Stimulated activated CD4-positive, alpha-beta T cell treated with anti-CD3 and anti-CD28 coated beads, Interleukin-4, amount 100 ng/mL, for 1 hour (primary cell): ENCODE results near the gene GFOD2.

Source experiments
- DNase-seq: peaks from one replicate; pipeline ENCODE4 v3.0.0-alpha.2; 2020

The GFOD2 gene

GRCh38 chr16:67656344-67657016, 62.6 kb downstream of the GFOD2 start:
- DNase-seq: no peak

- no peak for DNase-seq
Observed at GRCh38 chr16:67655363-67655762, 63.8 kb downstream of the GFOD2 start.

- DNase-seq: no peak
Observed at GRCh38 chr16:67654403-67654911, 64.7 kb downstream of the GFOD2 start.

GRCh38 chr16:67653789-67654402, 65.2 kb downstream of the GFOD2 start:
- DNase-seq: no peak

- no peak for DNase-seq
Observed at GRCh38 chr16:67653128-67653788, 65.9 kb downstream of the GFOD2 start.

GRCh38 chr16:67652578-67653127, 66.5 kb downstream of the GFOD2 start:
- no peak for DNase-seq

GRCh38 chr16:67651847-67652246, 67.3 kb downstream of the GFOD2 start:
- DNase-seq: no peak

GRCh38 chr16:67651039-67651438, 68.1 kb downstream of the GFOD2 start:
- no peak for DNase-seq

- DNase-seq: no peak
Observed at GRCh38 chr16:67650023-67650422, 69.1 kb downstream of the GFOD2 start.

GRCh38 chr16:67649494-67649931, 69.6 kb downstream of the GFOD2 start:
- no peak for DNase-seq

GRCh38 chr16:67648764-67649407, 70.2 kb downstream of the GFOD2 start:
- no peak for DNase-seq

- no peak for DNase-seq
Observed at GRCh38 chr16:67648088-67648763, 70.9 kb downstream of the GFOD2 start.

- no peak for DNase-seq
Observed at GRCh38 chr16:67647681-67648080, 71.4 kb downstream of the GFOD2 start.

GRCh38 chr16:67647111-67647651, 71.9 kb downstream of the GFOD2 start:
- no peak for DNase-seq

- no peak for DNase-seq
Observed at GRCh38 chr16:67645397-67646121, 73.6 kb downstream of the GFOD2 start.

GRCh38 chr16:67644038-67644437, 75.1 kb downstream of the GFOD2 start:
- no peak for DNase-seq

GRCh38 chr16:67641779-67642708, 77.1 kb downstream of the GFOD2 start:
- DNase-seq: no peak

GRCh38 chr16:67637625-67638024, 81.5 kb downstream of the GFOD2 start:
- DNase-seq: no peak

GRCh38 chr16:67636713-67637112, 82.4 kb downstream of the GFOD2 start:
- no peak for DNase-seq

GRCh38 chr16:67632415-67633172, 86.5 kb downstream of the GFOD2 start:
- no peak for DNase-seq
